HEK293 (cell line): ENCODE measurements around the gene TBC1D14.

Experiments used
- CTCF ChIP-seq: fragments of 450-650 bp; formaldehyde crosslinking; IDR thresholded peaks from 2 replicates; pipeline ENCODE4 v1.5.1; 2016; ENCODE audit warnings: missing biosample characterization, missing genetic modification characterization
- PRDM1 ChIP-seq: fragments of 450-650 bp; formaldehyde crosslinking; IDR thresholded peaks from 2 replicates; pipeline ENCODE4; 2016; ENCODE audit warnings: missing biosample characterization, missing genetic modification characterization
- ZBTB21 ChIP-seq: fragments of 450-650 bp; formaldehyde crosslinking; IDR thresholded peaks from 2 replicates; pipeline ENCODE4 v1.5.1; 2017; ENCODE audit warnings: missing biosample characterization, missing genetic modification characterization
- ZBTB8A ChIP-seq: fragments of 450-650 bp; formaldehyde crosslinking; IDR thresholded peaks from 2 replicates; pipeline ENCODE4 v1.5.1; 2016; ENCODE audit warnings: missing biosample characterization, missing genetic modification characterization
- ZNF266 ChIP-seq: fragments of 450-650 bp; formaldehyde crosslinking; IDR thresholded peaks from 2 replicates; pipeline ENCODE4 v1.5.1; 2016; ENCODE audit warnings: missing biosample characterization, missing genetic modification characterization, low read depth
- ZNF707 ChIP-seq: fragments of 450-650 bp; formaldehyde crosslinking; IDR thresholded peaks from 2 replicates; pipeline ENCODE4 v1.5.1; 2016; ENCODE audit warnings: missing biosample characterization, missing genetic modification characterization
- ZNF776 ChIP-seq: fragments of 450-650 bp; formaldehyde crosslinking; IDR thresholded peaks from 2 replicates; pipeline ENCODE4 v1.5.0; 2017; ENCODE audit warnings: missing biosample characterization, missing genetic modification characterization, borderline replicate concordance

- TF ChIP-seq ZBTB8A (tag by site-specific recombination): no peak
- TF ChIP-seq ZNF776 (tag by site-specific recombination): no peak
- TF ChIP-seq ZNF707 (tag by site-specific recombination): no peak
- TF ChIP-seq CTCF: no peak
- no peak for TF ChIP-seq ZBTB21
- no peak for TF ChIP-seq PRDM1 (tag by site-specific recombination)
- TF ChIP-seq ZNF266 (tag by site-specific recombination): no peak
These were observed 23.6 kb upstream of the TBC1D14 start for GRCh38 chr4:6885953-6886557.
